ENCODE measurements around the gene NTM.

NTM gene

DNA sequence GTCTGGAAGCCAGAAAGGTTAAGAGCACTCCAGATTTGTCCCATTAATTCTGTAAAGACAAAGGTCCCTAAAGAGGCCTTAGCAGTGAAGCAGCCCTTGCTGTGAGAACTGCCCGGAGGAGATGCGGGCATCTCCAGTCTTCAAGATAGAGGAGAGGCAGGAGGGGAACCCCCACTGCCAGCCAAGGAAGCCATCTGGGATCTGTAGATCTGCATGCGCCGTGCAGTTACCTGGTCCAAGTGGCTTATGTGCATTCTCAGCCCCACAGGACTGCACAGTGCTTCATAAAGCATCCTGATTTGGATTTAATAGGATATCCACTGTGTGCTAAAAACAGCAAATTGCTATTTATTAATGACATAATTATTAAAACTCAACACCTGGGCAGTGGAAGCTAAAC is 834.6 kb downstream of the NTM start:
- POLR2A ChIA-PET = no interaction called here

GRCh38 chr11:132205496-132205895 is 835.1 kb downstream of the NTM start:
- ChIA-PET POLR2A (no interaction called here), CTCF (no interaction called here)
- TF ChIP-seq NFRKB (IDR thresholded peaks at IDR 0.05) (no peak), L3MBTL2 (conservative IDR thresholded peaks at IDR 0.05) (no peak), ELF4 (IDR thresholded peaks at IDR 0.05) (no peak), SP1 (IDR thresholded peaks at IDR 0.05) (no peak), HDGF (IDR thresholded peaks at IDR 0.05; ENCODE audit: borderline replicate concordance) (no peak), CTBP1 (IDR thresholded peaks at IDR 0.05; ENCODE audit: borderline replicate concordance) (no peak), FOXA1 (IDR thresholded peaks at IDR 0.05) (no peak), LEF1 (IDR thresholded peaks at IDR 0.05; ENCODE audit: borderline replicate concordance) (no peak), ZNF384 (IDR thresholded peaks at IDR 0.05) (no peak)
- TF ChIP-seq, protein P1, sequence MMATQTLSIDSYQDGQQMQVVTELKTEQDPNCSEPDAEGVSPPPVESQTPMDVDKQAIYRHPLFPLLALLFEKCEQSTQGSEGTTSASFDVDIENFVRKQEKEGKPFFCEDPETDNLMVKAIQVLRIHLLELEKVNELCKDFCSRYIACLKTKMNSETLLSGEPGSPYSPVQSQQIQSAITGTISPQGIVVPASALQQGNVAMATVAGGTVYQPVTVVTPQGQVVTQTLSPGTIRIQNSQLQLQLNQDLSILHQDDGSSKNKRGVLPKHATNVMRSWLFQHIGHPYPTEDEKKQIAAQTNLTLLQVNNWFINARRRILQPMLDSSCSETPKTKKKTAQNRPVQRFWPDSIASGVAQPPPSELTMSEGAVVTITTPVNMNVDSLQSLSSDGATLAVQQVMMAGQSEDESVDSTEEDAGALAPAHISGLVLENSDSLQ (IDR thresholded peaks at IDR 0.05) = no peak
- no peak for DNase-seq (ENCODE audit: extremely low spot score)

More for the DNA sequence above, 834.6 kb downstream of the NTM start:
- CTCF ChIA-PET = no interaction called here
- no peak for DNase-seq (ENCODE audit: extremely low spot score)
- TF ChIP-seq FOXK2 (IDR thresholded peaks at IDR 0.05) (no peak), FOXM1 (IDR thresholded peaks at IDR 0.05; ENCODE audit: borderline replicate concordance) (no peak), TARDBP (IDR thresholded peaks at IDR 0.05) (no peak), HDGF (IDR thresholded peaks at IDR 0.05; ENCODE audit: borderline replicate concordance) (no peak), SP1 (IDR thresholded peaks at IDR 0.05) (no peak), SUZ12 (IDR thresholded peaks at IDR 0.05) (no peak), NFRKB (IDR thresholded peaks at IDR 0.05) (no peak), BHLHE40 (IDR thresholded peaks at IDR 0.05; ENCODE audit: borderline replicate concordance) (no peak), L3MBTL2 (conservative IDR thresholded peaks at IDR 0.05) (no peak), ARNT (IDR thresholded peaks at IDR 0.05) (no peak)

- DNase-seq (ENCODE audit: extremely low spot score) = no peak
- POLR2A ChIA-PET = no interaction called here
- TF ChIP-seq FOXA1 (IDR thresholded peaks at IDR 0.05) (no peak), SP1 (IDR thresholded peaks at IDR 0.05) (no peak), TARDBP (IDR thresholded peaks at IDR 0.05) (no peak), SUZ12 (IDR thresholded peaks at IDR 0.05) (no peak), NFRKB (IDR thresholded peaks at IDR 0.05) (no peak), ELF4 (IDR thresholded peaks at IDR 0.05) (no peak), BHLHE40 (IDR thresholded peaks at IDR 0.05; ENCODE audit: borderline replicate concordance) (no peak), CTBP1 (IDR thresholded peaks at IDR 0.05; ENCODE audit: borderline replicate concordance) (no peak), L3MBTL2 (conservative IDR thresholded peaks at IDR 0.05) (no peak)
- TF ChIP-seq, protein P1 (IDR thresholded peaks at IDR 0.05) = no peak
- CTCF ChIA-PET = no interaction called here
These were observed 836.6 kb downstream of the NTM start for GRCh38 chr11:132206993-132207392.

DNA sequence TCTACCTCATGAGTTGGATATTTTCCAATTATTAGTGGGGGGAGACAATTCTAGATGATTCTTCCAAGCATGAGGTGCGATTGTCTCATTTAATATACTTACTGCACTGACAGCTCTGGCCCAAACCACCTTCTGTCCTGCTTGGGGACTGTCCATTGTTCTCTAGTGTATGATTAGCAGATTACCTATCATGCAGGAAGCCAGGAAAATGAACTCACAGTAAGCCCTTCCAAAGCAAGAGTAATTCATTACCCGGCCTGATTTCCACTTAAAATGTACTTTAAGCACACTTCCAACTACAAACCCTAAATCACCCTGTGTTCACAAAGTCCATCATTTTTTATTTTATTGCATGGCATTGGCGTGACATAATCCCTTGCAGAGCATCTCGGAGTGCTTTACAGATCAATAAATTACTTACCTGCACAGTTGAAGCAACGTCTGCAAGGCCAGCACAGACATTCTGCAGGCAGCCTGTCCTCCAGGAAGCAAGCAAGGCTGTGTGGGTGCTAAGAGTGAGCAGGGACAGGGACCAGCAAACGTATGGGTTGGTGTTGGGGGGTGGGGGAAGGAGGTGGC is 838.2 kb downstream of the NTM start:
- ChIA-PET CTCF (no interaction called here), POLR2A (no interaction called here)
- no peak for DNase-seq (ENCODE audit: extremely low spot score)
- TF ChIP-seq BHLHE40 (IDR thresholded peaks at IDR 0.05; ENCODE audit: borderline replicate concordance) = no peak
- TF ChIP-seq FOXM1 (IDR thresholded peaks at IDR 0.05; ENCODE audit: borderline replicate concordance) = no peak
- no peak for TF ChIP-seq ELF4 (IDR thresholded peaks at IDR 0.05)
- TF ChIP-seq CTBP1 (IDR thresholded peaks at IDR 0.05; ENCODE audit: borderline replicate concordance) = no peak
- TF ChIP-seq L3MBTL2 (conservative IDR thresholded peaks at IDR 0.05) = no peak
- no peak for TF ChIP-seq FOXK2 (IDR thresholded peaks at IDR 0.05)
- TF ChIP-seq, protein P1 (IDR thresholded peaks at IDR 0.05) = no peak
- TF ChIP-seq SUZ12 (IDR thresholded peaks at IDR 0.05) = no peak
- TF ChIP-seq NFRKB (IDR thresholded peaks at IDR 0.05) = no peak
- TF ChIP-seq LEF1 (IDR thresholded peaks at IDR 0.05; ENCODE audit: borderline replicate concordance) = no peak
- TF ChIP-seq HDGF (IDR thresholded peaks at IDR 0.05; ENCODE audit: borderline replicate concordance) = no peak
- TF ChIP-seq TARDBP (IDR thresholded peaks at IDR 0.05) = no peak
- TF ChIP-seq ARNT (IDR thresholded peaks at IDR 0.05) = no peak
- no peak for TF ChIP-seq ZNF384 (IDR thresholded peaks at IDR 0.05)
- no peak for TF ChIP-seq FOXA1 (IDR thresholded peaks at IDR 0.05)
- TF ChIP-seq SP1 (IDR thresholded peaks at IDR 0.05) = no peak

- TF ChIP-seq TARDBP (IDR thresholded peaks at IDR 0.05) = no peak
- TF ChIP-seq ZNF384 (IDR thresholded peaks at IDR 0.05) = no peak
- no peak for TF ChIP-seq L3MBTL2 (conservative IDR thresholded peaks at IDR 0.05)
- TF ChIP-seq SP1 (IDR thresholded peaks at IDR 0.05) = no peak
- POLR2A ChIA-PET = no interaction called here
- CTCF ChIA-PET = no interaction called here
- no peak for DNase-seq (ENCODE audit: extremely low spot score)
These were observed 841.1 kb downstream of the NTM start for GRCh38 chr11:132211479-132211878.

DNA sequence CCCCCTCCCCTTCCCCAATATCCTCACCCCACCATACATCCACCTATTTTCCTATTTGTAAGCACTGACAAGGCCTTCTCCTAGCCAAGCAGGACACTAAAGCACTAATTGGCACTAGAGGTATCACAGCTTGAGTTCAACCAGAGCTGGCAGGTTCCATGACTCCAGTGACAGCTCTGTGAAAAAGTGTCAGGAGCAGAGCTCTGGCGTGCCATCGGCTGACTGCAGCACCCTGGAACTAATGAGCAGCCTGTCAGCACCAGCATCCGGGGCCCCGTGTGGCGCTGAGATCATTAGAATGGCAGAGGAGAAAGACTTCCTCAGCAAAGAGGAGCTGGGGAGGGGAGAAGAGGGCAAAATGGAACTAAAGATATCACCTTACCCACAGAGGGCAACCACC is 847.4 kb downstream of the NTM start:
- TF ChIP-seq FOXM1 (IDR thresholded peaks at IDR 0.05; ENCODE audit: borderline replicate concordance) = no peak
- TF ChIP-seq SUZ12 (IDR thresholded peaks at IDR 0.05) = no peak
- TF ChIP-seq BHLHE40 (IDR thresholded peaks at IDR 0.05; ENCODE audit: borderline replicate concordance) = no peak
- TF ChIP-seq TARDBP (IDR thresholded peaks at IDR 0.05) = no peak
- no peak for TF ChIP-seq ZNF384 (IDR thresholded peaks at IDR 0.05)
- TF ChIP-seq FOXK2 (IDR thresholded peaks at IDR 0.05) = no peak
- TF ChIP-seq ARNT (IDR thresholded peaks at IDR 0.05) = no peak
- no peak for TF ChIP-seq LEF1 (IDR thresholded peaks at IDR 0.05; ENCODE audit: borderline replicate concordance)
- DNase-seq (ENCODE audit: extremely low spot score) = no peak
- CTCF ChIA-PET = no interaction called here
- POLR2A ChIA-PET = no interaction called here

- no peak for DNase-seq (ENCODE audit: extremely low spot score)
- TF ChIP-seq NFRKB (IDR thresholded peaks at IDR 0.05) (no peak), TARDBP (IDR thresholded peaks at IDR 0.05) (no peak), FOXA1 (IDR thresholded peaks at IDR 0.05) (no peak), SUZ12 (IDR thresholded peaks at IDR 0.05) (no peak), FOXM1 (IDR thresholded peaks at IDR 0.05; ENCODE audit: borderline replicate concordance) (no peak), LEF1 (IDR thresholded peaks at IDR 0.05; ENCODE audit: borderline replicate concordance) (no peak), BHLHE40 (IDR thresholded peaks at IDR 0.05; ENCODE audit: borderline replicate concordance) (no peak), ARNT (IDR thresholded peaks at IDR 0.05) (no peak), HDGF (IDR thresholded peaks at IDR 0.05; ENCODE audit: borderline replicate concordance) (no peak), ZNF384 (IDR thresholded peaks at IDR 0.05) (no peak)
- TF ChIP-seq, protein P1 (IDR thresholded peaks at IDR 0.05) = no peak
- POLR2A ChIA-PET = no interaction called here
- CTCF ChIA-PET = no interaction called here
These were observed 850.1 kb downstream of the NTM start for GRCh38 chr11:132220474-132220873.
